Naive B cell (primary cell): Measurements from ENCODE around the gene ZCCHC3. TPM values are rescaled to one million over a fixed set of nuclear protein-coding genes. Genes with fewer than 3 reads are reported as not detected.

ENCODE experiments used
- ATAC-seq, 2 donors: fragments of 150-1000 bp; cut with Tn5 transposase; 2 replicates each; pipeline ENCODE4 v1.10.0; 2021; ENCODE audit warnings: low read depth in 2 of 2, mild to moderate bottlenecking in 2 of 2, moderate library complexity in 2 of 2
- DNase-seq: peaks from one replicate; pipeline ENCODE4 v3.0.0; 2022
- H3K27ac Mint-ChIP-seq, 6 donors: one replicate each; pipeline ENCODE4 v1.8.0; 2020 to 2022; ENCODE audit warnings: mild to moderate bottlenecking in 6 of 6, mixed read lengths in 6 of 6, moderate library complexity in 5 of 6, inconsistent platforms in 2 of 6
- H3K27me3 Mint-ChIP-seq, 3 donors: one replicate each; pipeline ENCODE4 v1.8.0; 2021 to 2022; ENCODE audit warnings: mixed read lengths in 3 of 3, mild to moderate bottlenecking in 1 of 3
- H3K36me3 Mint-ChIP-seq, 2 donors: one replicate each; pipeline ENCODE4 v1.8.0; 2020 to 2022; ENCODE audit warnings: mixed read lengths in 2 of 2, inconsistent platforms in 1 of 2, mild to moderate bottlenecking in 1 of 2
- H3K4me1 Mint-ChIP-seq, 3 donors: one replicate each; pipeline ENCODE4 v1.8.0; 2020 to 2022; ENCODE audit warnings: mixed read lengths in 3 of 3, inconsistent platforms in 1 of 3, mild to moderate bottlenecking in 1 of 3, moderate library complexity in 1 of 3
- H3K4me3 Mint-ChIP-seq, 8 donors: one replicate each; pipeline ENCODE4 v1.8.0; 2020 to 2022; ENCODE audit warnings: mild to moderate bottlenecking in 8 of 8, mixed read lengths in 8 of 8, moderate library complexity in 8 of 8, inconsistent platforms in 2 of 8
- H3K9me3 Mint-ChIP-seq, 7 donors: one replicate each; pipeline ENCODE4 v1.8.0; 2020 to 2022; ENCODE audit warnings: mixed read lengths in 7 of 7, mild to moderate bottlenecking in 5 of 7, inconsistent platforms in 2 of 7, moderate library complexity in 1 of 7
- polyA plus RNA-seq, 6 donors: library from polyadenylated mRNA; unstranded; fragments of 300-500 nt; fragmentation: Illumina TruSeq; gene quantifications; one replicate each; pipeline ENCODE4 v1.2.3, GENCODE V29; 2021; ENCODE audit warnings: low read depth in 6 of 6

The ZCCHC3 gene
- polyA plus RNA-seq, 6 donors from 2014 or later: 9.7 to 19.0 (median 10.9) TPM

- peak within 1 kb of the TSS in 3 of 6 donors; percentile 54 to 78 (median 60) for H3K27ac Mint-ChIP-seq
- H3K27me3 Mint-ChIP-seq: no peaks in the 10 kb centered on the region
- no peaks in the 10 kb centered on the region for H3K9me3 Mint-ChIP-seq
- peaks cover 0 to 5% (median 0%) of the 10 kb centered on the region in 3 donors for H3K4me1 Mint-ChIP-seq
- no peak within 1 kb of the TSS for H3K4me3 Mint-ChIP-seq
- peak; percentile 91 to 92 for ATAC-seq
- DNase-seq: peak; percentile 83
- H3K36me3 Mint-ChIP-seq: no peaks in the 10 kb centered on the region
These were observed 7.1 kb upstream of the ZCCHC3 start, which contains the start of gene C20orf96 for GRCh38 chr20:290084-290831. TSS of gene C20orf96 (minus strand) at chr20:290750. CDS start at chr20:290610, 140 bp downstream.

GRCh38 chr20:294602-295001, 2.8 kb upstream of the ZCCHC3 start:
- Mint-ChIP-seq H3K27me3 (no peaks in the 10 kb centered on the region), H3K4me1 (peaks cover 26 to 35% (median 34%) of the 10 kb centered on the region in 3 donors), H3K36me3 (peaks cover 5 to 9% of the 10 kb centered on the region in 2 donors), H3K4me3 (peak overlapping the region in 2 of 8 donors; percentile 47 to 98), H3K9me3 (peaks cover 0 to 2% (median 0%) of the 10 kb centered on the region in 7 donors), H3K27ac (peak overlapping the region in 1 of 6 donors; percentile 69)
- no peak for DNase-seq
- no peak for ATAC-seq

- peak overlapping the region; percentile 48 to 100 (median 98) for H3K4me3 Mint-ChIP-seq
- no peak for ATAC-seq
- peaks cover 29 to 46% (median 45%) of the 10 kb centered on the region in 3 donors for H3K4me1 Mint-ChIP-seq
- no peak for DNase-seq
- H3K9me3 Mint-ChIP-seq: peaks cover 0 to 2% (median 0%) of the 10 kb centered on the region in 7 donors
- H3K27ac Mint-ChIP-seq: peak overlapping the region in 5 of 6 donors; percentile 56 to 98 (median 86)
- H3K36me3 Mint-ChIP-seq: peaks cover 5 to 9% of the 10 kb centered on the region in 2 donors
- no peaks in the 10 kb centered on the region for H3K27me3 Mint-ChIP-seq
These were observed 1.6 kb upstream of the ZCCHC3 start for GRCh38 chr20:295804-296203.

- H3K4me1 Mint-ChIP-seq: peaks cover 37 to 58% (median 57%) of the 10 kb centered on the region in 3 donors
- no peaks in the 10 kb centered on the region for H3K27me3 Mint-ChIP-seq
- peak; percentile 22 to 29 for ATAC-seq
- DNase-seq: peak; percentile 38
- peak overlapping the region; percentile 97 to 100 (median 100) for H3K4me3 Mint-ChIP-seq
- peak overlapping the region; percentile 78 to 99 (median 98) for H3K27ac Mint-ChIP-seq
- peaks cover 0 to 2% (median 0%) of the 10 kb centered on the region in 7 donors for H3K9me3 Mint-ChIP-seq
- peaks cover 5 to 9% of the 10 kb centered on the region in 2 donors for H3K36me3 Mint-ChIP-seq
These were observed 780 bp downstream of the ZCCHC3 start for GRCh38 chr20:297925-298775.

- Mint-ChIP-seq H3K27me3 (no peaks in the 10 kb centered on the region), H3K36me3 (peaks cover 7 to 9% of the 10 kb centered on the region in 2 donors)
These were observed 1.5 kb downstream of the ZCCHC3 start for GRCh38 chr20:298776-299391.

GRCh38 chr20:300345-300990, 3.1 kb downstream of the ZCCHC3 start:
- Mint-ChIP-seq H3K27me3 (no peaks in the 10 kb centered on the region), H3K4me1 (peaks cover 37 to 58% (median 57%) of the 10 kb centered on the region in 3 donors), H3K4me3 (peak overlapping the region in 7 of 8 donors; percentile 67 to 100 (median 84)), H3K27ac (peak overlapping the region in 2 of 6 donors; percentile 63 to 70), H3K36me3 (peaks cover 9% of the 10 kb centered on the region in 2 donors), H3K9me3 (peaks cover 0 to 2% (median 0%) of the 10 kb centered on the region in 7 donors)
- ATAC-seq (no peak), DNase-seq (no peak)

More at GRCh38 chr20:298776-299391, 1.5 kb downstream of the ZCCHC3 start:
- no peak for ATAC-seq
- Mint-ChIP-seq H3K4me3 (peak overlapping the region; percentile 97 to 100 (median 100)), H3K27ac (peak overlapping the region; percentile 78 to 99 (median 98)), H3K4me1 (peaks cover 37 to 58% (median 57%) of the 10 kb centered on the region in 3 donors), H3K9me3 (peaks cover 0 to 2% (median 0%) of the 10 kb centered on the region in 7 donors)
- DNase-seq: no peak

- Mint-ChIP-seq H3K4me1 (peaks cover 29 to 42% (median 41%) of the 10 kb centered on the region in 3 donors), H3K4me3 (peak overlapping the region in 1 of 8 donors; percentile 37), H3K27ac (no peak overlapping the region), H3K9me3 (peaks cover 0 to 2% (median 0%) of the 10 kb centered on the region in 7 donors), H3K36me3 (peaks cover 5 to 13% of the 10 kb centered on the region in 2 donors), H3K27me3 (no peaks in the 10 kb centered on the region)
- no peak for DNase-seq
- ATAC-seq: no peak
These were observed 4.8 kb downstream of the ZCCHC3 start for GRCh38 chr20:301886-302848.

- ATAC-seq (no peak), DNase-seq (no peak)
- Mint-ChIP-seq H3K9me3 (no peaks in the 10 kb centered on the region), H3K4me3 (no peak overlapping the region), H3K4me1 (peaks cover 20 to 28% (median 27%) of the 10 kb centered on the region in 3 donors), H3K36me3 (peaks cover 0 to 8% of the 10 kb centered on the region in 2 donors), H3K27me3 (no peaks in the 10 kb centered on the region), H3K27ac (no peak overlapping the region)
These were observed 8.4 kb downstream of the ZCCHC3 start for GRCh38 chr20:305745-306144.

- H3K4me1 Mint-ChIP-seq: peaks cover 15 to 23% (median 16%) of the 10 kb centered on the region in 3 donors
- H3K27ac Mint-ChIP-seq: peak overlapping the region in 2 of 6 donors; percentile 39 to 83
- no peak for ATAC-seq
- H3K27me3 Mint-ChIP-seq: no peaks in the 10 kb centered on the region
- no peak overlapping the region for H3K4me3 Mint-ChIP-seq
- peaks cover 0 to 8% of the 10 kb centered on the region in 2 donors for H3K36me3 Mint-ChIP-seq
- no peak for DNase-seq
- H3K9me3 Mint-ChIP-seq: no peaks in the 10 kb centered on the region
These were observed 11.2 kb downstream of the ZCCHC3 start for GRCh38 chr20:308427-309038.

- DNase-seq: no peak
- H3K27me3 Mint-ChIP-seq: no peaks in the 10 kb centered on the region
- H3K36me3 Mint-ChIP-seq: peaks cover 0 to 4% of the 10 kb centered on the region in 2 donors
- peaks cover 15 to 23% (median 16%) of the 10 kb centered on the region in 3 donors for H3K4me1 Mint-ChIP-seq
- H3K4me3 Mint-ChIP-seq: peak overlapping the region in 7 of 8 donors; percentile 37 to 94 (median 84)
- ATAC-seq: no peak
- H3K9me3 Mint-ChIP-seq: no peaks in the 10 kb centered on the region
- peak overlapping the region in 5 of 6 donors; percentile 1 to 87 (median 69) for H3K27ac Mint-ChIP-seq
These were observed 12.0 kb downstream of the ZCCHC3 start for GRCh38 chr20:309306-309840.
